K562 (cell line): ENCODE results near the gene TJP2. TPM values are rescaled to one million over a fixed set of nuclear protein-coding genes. Genes with fewer than 3 reads are reported as not detected.

Experiments
- ATAC-seq: fragments of 200-7000 bp; cut with Tn5 transposase; 3 replicates; pipeline ENCODE4 v1.9.1; 2020; ENCODE audit warnings: moderate library complexity
- BruUV-seq: library from RNA; stranded (reverse); fragments of 400-500 nt; replicated peaks from 2 replicates; lab custom pipeline; 2021; lab: Mats Ljungman, UMichigan
- CTCF ChIA-PET: fragments of 300-600 bp; formaldehyde crosslinking; extraction: SDS; loops from one replicate; lab custom pipeline; 2021; ENCODE audit warnings: low intra/inter-chr PET ratio; lab: Yijun Ruan, JAX
- POLR2A ChIA-PET: fragments of 300-600, 350-650 bp; sonication (Branson Sonifier 250); formaldehyde crosslinking; extraction: SDS; loops from one replicate; lab custom pipeline; 2021; ENCODE audit warnings: antibody characterized with exemption, inconsistent platforms; lab: Yijun Ruan, JAX
- DNase-seq, 4 experiments: peaks; one replicate each; pipeline versions ENCODE4 v3.0.0 to v3.0.0-alpha.2; 2011 to 2018; ENCODE audit warnings: low spot score in 3 of 4, mixed read lengths in 3 of 4; ENCODE audit errors: extremely low read depth in 1 of 4
- FAIRE-seq: peaks from 2 replicates; lab custom pipeline; 2011; peaks lifted over from hg19 to GRCh38; lab: Jason Lieb, UNC
- H2AFZ ChIP-seq: 2 replicates; pipeline ENCODE4 v1.6.0; 2011; ENCODE audit warnings: low read depth, low read length, control low read depth, inconsistent platforms
- H3K27ac ChIP-seq: fragments of 200-600 bp; 3 replicates; pipeline ENCODE4 v1.8.0; 2011; ENCODE audit warnings: low read depth, mild to moderate bottlenecking, control low read depth, inconsistent platforms, low read length, moderate library complexity, mixed read lengths; ENCODE audit errors: extremely low read depth
- H3K27me3 ChIP-seq, 2 experiments: fragments of 300-600 bp in 1 of 2; 2 replicates in 1 of 2; 3 replicates in 1 of 2; pipeline versions ENCODE4 v1.6.0 to v1.8.0; 2011; ENCODE audit warnings: inconsistent platforms in 2 of 2, low read length in 2 of 2, mild to moderate bottlenecking in 1 of 2, mixed read lengths in 1 of 2, moderate library complexity in 1 of 2; ENCODE audit not compliant: control insufficient read depth in 2 of 2, insufficient read depth in 2 of 2
- H3K36me3 ChIP-seq: fragments of 300-600 bp; 3 replicates; pipeline ENCODE4 v1.8.0; 2011; ENCODE audit warnings: mild to moderate bottlenecking, low read length, inconsistent platforms; ENCODE audit not compliant: control insufficient read depth, insufficient read depth
- H3K4me1 ChIP-seq, 2 experiments: fragments of 200-600 bp in 1 of 2; replicated peaks in 1 of 2; 2 replicates in 1 of 2; 3 replicates in 1 of 2; pipeline versions ENCODE4 v1.5.1 to v1.8.0; 2011; ENCODE audit warnings: inconsistent platforms in 2 of 2, low read length in 2 of 2, mild to moderate bottlenecking in 1 of 2, mixed read lengths in 1 of 2, moderate library complexity in 1 of 2; ENCODE audit not compliant: control insufficient read depth in 2 of 2, insufficient read depth in 2 of 2
- H3K4me2 ChIP-seq: 2 replicates; pipeline ENCODE4 v1.6.1; 2011; ENCODE audit warnings: low read length, control low read depth, inconsistent platforms, mixed read lengths; ENCODE audit not compliant: insufficient read depth
- H3K4me3 ChIP-seq: fragments of 200-600 bp; sonication (generic), shearing (Covaris generic); 2 replicates; pipeline ENCODE4 v1.5.1; 2016; ENCODE audit warnings: control low read depth, inconsistent platforms
- H3K79me2 ChIP-seq: fragments of 200-600 bp; 3 replicates; pipeline ENCODE4 v1.8.0; 2011; ENCODE audit warnings: low read length, inconsistent platforms; ENCODE audit not compliant: control insufficient read depth, insufficient read depth
- H3K9ac ChIP-seq, 2 experiments: 2 replicates each; pipeline versions ENCODE4 v1.6.0 to v1.6.1; 2011; ENCODE audit warnings: low read depth in 2 of 2, low read length in 2 of 2, control low read depth in 1 of 2, inconsistent platforms in 1 of 2, mild to moderate bottlenecking in 1 of 2, mixed read lengths in 1 of 2; ENCODE audit not compliant: insufficient read depth in 1 of 2
- H3K9me1 ChIP-seq: one replicate; pipeline ENCODE4 v1.6.0; 2011; ENCODE audit warnings: inconsistent platforms, mild to moderate bottlenecking, low read length, moderate library complexity; ENCODE audit not compliant: control insufficient read depth, insufficient read depth
- H3K9me3 ChIP-seq: replicated peaks from 2 replicates; pipeline ENCODE4 v1.5.1; 2011; ENCODE audit warnings: low read depth, low read length, inconsistent platforms; ENCODE audit not compliant: control insufficient read depth, insufficient read depth
- H4K20me1 ChIP-seq: replicated peaks from 2 replicates; pipeline ENCODE4 v1.6.1; 2011; ENCODE audit warnings: low read length, inconsistent platforms, mixed read lengths; ENCODE audit not compliant: control insufficient read depth, insufficient read depth
- L3MBTL2 ChIP-seq: fragments of 450-650 bp; IDR thresholded peaks from 2 replicates; pipeline ENCODE4 v1.6.1; 2016; ENCODE audit warnings: mild to moderate bottlenecking, moderate library complexity
- MEIS2 ChIP-seq: fragments of 450-650 bp; IDR thresholded peaks from 2 replicates; pipeline ENCODE4 v1.6.1; 2014; ENCODE audit warnings: mild to moderate bottlenecking; ENCODE audit not compliant: partially characterized antibody
- MXD1 ChIP-seq: fragments of 250-450 bp; sonication (Bioruptor Pico); IDR thresholded peaks from 2 replicates; pipeline ENCODE4 v1.8.0; 2021; ENCODE audit warnings: borderline replicate concordance, mild to moderate bottlenecking, moderate library complexity; ENCODE audit not compliant: poor library complexity, severe bottlenecking
- SRSF9 ChIP-seq: fragments of 200-400 bp; formaldehyde crosslinking; IDR thresholded peaks from 2 replicates; pipeline ENCODE4 v1.6.1; 2017; ENCODE audit warnings: low read depth, low read length, borderline replicate concordance
- ZNF263 ChIP-seq: sonication (generic); formaldehyde crosslinking; IDR thresholded peaks from 2 replicates; pipeline ENCODE4 v1.8.0; 2022; ENCODE audit warnings: mild to moderate bottlenecking, missing genetic modification reagents, borderline replicate concordance
- ZNF436 ChIP-seq: fragments of 250-450, 450-650 bp; sonication (Bioruptor Pico); formaldehyde crosslinking; IDR thresholded peaks from 2 replicates; pipeline ENCODE4 v1.7.0; 2020; ENCODE audit warnings: mild to moderate bottlenecking
- WGBS: fragments of 100-300 bp; shearing (Covaris generic); methylation state at CpG from one replicate; pipeline ENCODE4 v1.1.6; 2016; ENCODE audit warnings: low coverage, mixed read lengths; ENCODE audit not compliant: insufficient coverage; ENCODE audit errors: missing lambda C conversion rate; 5-methylcytosine and 5-hydroxymethylcytosine counted together
- in situ Hi-C: fragments of 300-500 bp; cut with MboI; formaldehyde crosslinking; loops from 4 replicates; pipeline ENCODE4 v1.15.0; 2018; ENCODE audit warnings: inconsistent platforms, mixed read lengths
- intact Hi-C: fragments of 100-400 bp; cut with micrococcal nuclease; formaldehyde crosslinking; loops from 2 replicates; pipeline ENCODE4 v1.14.2; 2022
- polyA plus RNA-seq, 8 experiments: library from polyadenylated mRNA; depleted of rRNA in 4 of 8; stranded (reverse) in 5 of 8; unstranded in 3 of 8; fragments of >200 nt; fragmentation: Nextera tagmentation in 2 of 8; fragmentation: Illumina TruSeq in 1 of 8; extraction: Ambion mirVana in 2 of 8; extraction: Trizol in 1 of 8; gene quantifications; 2 replicates each; pipeline versions ENCODE4 v1.2.1 to v1.2.3, GENCODE V29; 2011 to 2014; ENCODE audit warnings: inconsistent platforms in 1 of 8, missing spikeins in 1 of 8
- total RNA-seq, 7 experiments: library from RNA; depleted of rRNA in 6 of 7; stranded (reverse); fragments of >200 nt in 6 of 7; fragmentation: Illumina TruSeq in 2 of 7; extraction: Trizol in 2 of 7; gene quantifications; 2 replicates each; pipeline versions ENCODE4 v1.2.1 to v1.2.3, GENCODE V29; 2011 to 2021; ENCODE audit warnings: low replicate concordance in 1 of 7
- TF ChIP-seq, protein P1 (sequence below), 2 experiments: fragments of 450-650 bp; conservative IDR thresholded peaks; 2 replicates each; pipeline ENCODE4 v1.6.1; 2017; ENCODE audit warnings: mild to moderate bottlenecking in 2 of 2, moderate library complexity in 2 of 2

Gene TJP2
- total and polyA plus RNA-seq, 9 of the 15 experiments (the other 6 are each of a cell fraction or from before 2014, with no cell fraction given): 4.0 to 24.1 (median 16.8) TPM

- Histone ChIP-seq H3K9ac (no peak overlapping the region), H2AFZ (no peak overlapping the region), H3K9me3 (no peaks in the 10 kb centered on the region), H3K79me2 (peaks cover 51% of the 10 kb centered on the region), H3K27me3 (no peaks in the 10 kb centered on the region), H3K4me3 (no peak overlapping the region), H3K36me3 (no peaks in the 10 kb centered on the region), H3K27ac (no peak overlapping the region), H3K4me2 (no peak overlapping the region)
- ATAC-seq: no peak
- ChIA-PET POLR2A (interaction anchor here (0.7 to 1.6 kb wide), 2 partner anchors 8 to 21 kb away, joined by 3 to 4 read pairs; no protein-coding TSS in a partner anchor), CTCF (interaction anchor here (3.3 kb wide), 1 partner anchor 140 kb away, joined by 27 read pairs; no protein-coding TSS in a partner anchor)
- no TSS peak for BruUV-seq
- intact Hi-C loops: loop anchor here (5.0 kb wide), 1 partner anchor 613 kb away; no protein-coding TSS in a partner anchor
- no peak for FAIRE-seq
- WGBS: 48% methylated on average over 4 of the region's 5 CpGs
- no peak for DNase-seq
- TF ChIP-seq MXD1 (CRISPR knock-in tag) (no peak), MEIS2 (no peak), L3MBTL2 (no peak), ZNF263 (CRISPR knock-in tag) (no peak), ZNF436 (no peak), SRSF9 (no peak)
- TF ChIP-seq, protein P1, sequence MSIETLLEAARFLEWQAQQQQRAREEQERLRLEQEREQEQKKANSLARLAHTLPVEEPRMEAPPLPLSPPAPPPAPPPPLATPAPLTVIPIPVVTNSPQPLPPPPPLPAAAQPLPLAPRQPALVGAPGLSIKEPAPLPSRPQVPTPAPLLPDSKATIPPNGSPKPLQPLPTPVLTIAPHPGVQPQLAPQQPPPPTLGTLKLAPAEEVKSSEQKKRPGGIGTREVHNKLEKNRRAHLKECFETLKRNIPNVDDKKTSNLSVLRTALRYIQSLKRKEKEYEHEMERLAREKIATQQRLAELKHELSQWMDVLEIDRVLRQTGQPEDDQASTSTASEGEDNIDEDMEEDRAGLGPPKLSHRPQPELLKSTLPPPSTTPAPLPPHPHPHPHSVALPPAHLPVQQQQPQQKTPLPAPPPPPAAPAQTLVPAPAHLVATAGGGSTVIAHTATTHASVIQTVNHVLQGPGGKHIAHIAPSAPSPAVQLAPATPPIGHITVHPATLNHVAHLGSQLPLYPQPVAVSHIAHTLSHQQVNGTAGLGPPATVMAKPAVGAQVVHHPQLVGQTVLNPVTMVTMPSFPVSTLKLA (conservative IDR thresholded peaks at IDR 0.05): no peak
- TF ChIP-seq, all 486 proteins: peak for 0
- peaks cover 6 to 29% of the 10 kb centered on the region in 2 experiments; a peak in 4 of 5 replicates for H3K4me1 ChIP-seq
- in situ Hi-C loops: loop anchor here (5.0 kb wide), 1 partner anchor 138 kb away; no protein-coding TSS in a partner anchor
- no peaks in the 10 kb centered on the region for H4K20me1 ChIP-seq
- no peaks in the 10 kb centered on the region for H3K9me1 ChIP-seq
Measured at GRCh38 chr9:69194702-69195418, 20.8 kb downstream of the TJP2 start.
